Ramos (cell line): ENCODE measurements around the gene ATP2C1.

Experiments used
- in situ Hi-C: fragments of 300-500 bp; cut with MboI; formaldehyde crosslinking; loops from one replicate; pipeline ENCODE4 v1.14.3; 2022; ENCODE audit warnings: low sequenced_read_pairs; ENCODE audit not compliant: unreplicated experiment

Gene ATP2C1

GRCh38 chr3:130933801-130934345 is 40.0 kb downstream of the ATP2C1 start:
- in situ Hi-C loops: no loop called here

GRCh38 chr3:130934442-130935089 is 40.7 kb downstream of the ATP2C1 start:
- in situ Hi-C loops: no loop called here

DNA sequence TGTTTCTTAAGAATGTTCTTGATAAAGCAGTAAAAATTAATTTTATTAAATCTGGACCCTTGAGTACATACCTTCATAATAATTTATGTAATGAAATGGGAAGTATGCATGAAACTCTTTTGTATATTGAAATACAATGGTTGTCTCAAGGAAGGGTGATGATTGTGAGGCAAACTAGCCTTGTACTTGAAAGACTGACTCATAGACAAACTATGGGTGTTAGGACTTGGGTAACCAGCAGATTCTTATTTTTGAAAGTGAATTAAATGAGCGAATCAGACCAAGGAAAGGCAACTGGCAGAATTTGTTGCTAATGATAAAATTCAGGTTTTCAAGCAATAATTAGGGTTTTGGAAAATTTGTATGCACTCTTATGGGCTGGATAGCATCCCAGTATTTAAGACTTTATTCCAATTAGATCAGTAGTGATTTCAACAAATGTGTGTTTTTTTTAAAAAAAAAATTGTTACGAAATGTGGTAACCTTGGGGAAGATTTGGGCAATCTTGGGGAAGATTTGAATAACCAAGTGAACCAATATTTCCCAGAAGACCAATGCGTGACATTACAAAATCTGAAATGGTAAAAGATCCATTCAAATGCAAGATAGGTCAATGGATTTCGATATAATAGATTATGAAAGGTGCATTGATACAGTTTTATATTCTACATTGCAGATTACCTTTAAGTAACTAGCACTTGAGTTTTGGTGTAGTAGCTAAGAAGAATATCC is 42.0 kb downstream of the ATP2C1 start:
- in situ Hi-C loops: no loop called here

- in situ Hi-C loops: no loop called here
Observed at GRCh38 chr3:130939753-130940152, 45.9 kb downstream of the ATP2C1 start.

DNA sequence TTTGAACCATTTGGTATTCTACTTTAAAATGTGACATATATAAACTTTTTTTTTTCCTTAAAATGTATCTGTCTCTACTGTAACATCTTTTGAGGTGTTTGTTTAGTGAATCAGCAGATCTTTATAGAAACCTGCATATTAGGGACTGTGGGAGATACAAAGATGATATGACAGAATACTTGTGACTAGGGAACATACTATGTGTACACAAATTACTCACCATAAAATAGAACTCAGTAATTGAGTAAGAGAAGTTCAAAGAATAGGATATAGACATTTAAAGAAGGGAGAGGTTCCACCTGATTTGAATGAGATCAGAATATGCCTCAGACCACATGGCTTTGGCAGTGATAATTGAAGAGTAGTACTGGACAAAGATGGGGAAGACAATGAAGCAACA is 47.9 kb downstream of the ATP2C1 start:
- in situ Hi-C loops: no loop called here

GRCh38 chr3:130946882-130947281 is 53.0 kb downstream of the ATP2C1 start:
- in situ Hi-C loops: no loop called here

- in situ Hi-C loops: no loop called here
Observed at GRCh38 chr3:130948001-130948773, 54.3 kb downstream of the ATP2C1 start.

- in situ Hi-C loops: no loop called here
Observed at GRCh38 chr3:130948929-130949328, 55.0 kb downstream of the ATP2C1 start.

DNA sequence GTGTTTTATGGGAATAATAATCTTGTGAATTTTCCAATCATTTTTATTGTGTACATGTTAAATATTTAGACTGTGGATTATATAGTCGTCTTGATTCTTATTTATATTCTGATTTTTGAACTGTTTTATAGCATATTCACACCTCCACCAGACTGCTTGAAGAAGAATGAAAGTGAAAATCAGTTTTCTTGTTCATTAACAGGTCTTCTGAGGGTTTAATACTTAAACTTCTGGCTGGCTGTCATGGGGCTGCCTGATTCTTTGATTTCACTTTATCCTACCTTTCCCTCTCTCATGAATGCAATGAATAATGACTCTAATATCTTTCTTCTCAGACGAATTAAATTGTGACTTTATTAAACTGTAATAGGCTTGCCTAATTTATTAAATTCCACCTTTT is 56.2 kb downstream of the ATP2C1 start:
- in situ Hi-C loops: no loop called here

GRCh38 chr3:130950641-130951040 is 56.8 kb downstream of the ATP2C1 start:
- in situ Hi-C loops: no loop called here

- in situ Hi-C loops: no loop called here
Observed at GRCh38 chr3:130955481-130955880, 61.6 kb downstream of the ATP2C1 start.

GRCh38 chr3:130956281-130956680 is 62.4 kb downstream of the ATP2C1 start:
- in situ Hi-C loops: no loop called here

DNA sequence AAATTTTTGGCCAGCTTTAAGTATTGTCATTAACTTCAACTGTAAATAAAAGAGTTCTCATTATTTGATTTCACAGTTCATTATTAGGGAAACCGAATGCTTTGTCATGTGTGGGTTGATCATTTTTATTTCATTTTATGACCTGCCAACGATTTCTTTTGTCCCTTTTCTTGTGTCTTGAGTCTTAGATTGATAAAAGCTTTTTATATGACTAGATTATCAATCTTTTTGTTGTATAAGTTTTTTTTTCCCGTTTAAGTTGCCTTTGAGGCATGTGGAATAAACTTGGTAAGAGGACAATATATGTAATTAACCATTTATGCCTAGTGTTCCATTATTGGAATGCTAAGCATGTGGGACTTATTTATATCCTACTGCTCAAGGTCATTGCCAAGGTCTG is 62.8 kb downstream of the ATP2C1 start:
- in situ Hi-C loops: no loop called here

- in situ Hi-C loops: no loop called here
Observed at GRCh38 chr3:130960139-130960795, 66.4 kb downstream of the ATP2C1 start.

GRCh38 chr3:130961458-130961857 is 67.6 kb downstream of the ATP2C1 start:
- in situ Hi-C loops: no loop called here

DNA sequence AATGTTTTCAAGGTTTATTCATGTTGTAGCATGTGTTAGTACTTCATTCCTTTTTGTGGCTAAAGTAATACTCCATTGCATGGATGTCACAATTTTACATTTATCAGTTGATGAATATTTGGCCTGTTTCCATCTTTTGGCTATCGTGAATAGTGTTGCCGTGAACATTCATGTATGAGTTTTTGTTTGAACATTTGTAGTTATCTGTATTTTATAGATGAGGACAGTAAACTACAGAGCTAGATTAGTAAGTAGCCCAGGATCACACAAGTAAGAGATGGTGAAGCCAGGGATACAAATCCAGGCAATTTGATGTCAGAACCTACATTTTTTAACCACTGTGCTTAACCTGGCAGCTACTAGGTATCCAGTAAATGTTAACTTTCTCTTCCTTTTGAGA is 69.6 kb downstream of the ATP2C1 start:
- in situ Hi-C loops: no loop called here

- in situ Hi-C loops: no loop called here
Observed at GRCh38 chr3:130963878-130964277, 70.0 kb downstream of the ATP2C1 start.

DNA sequence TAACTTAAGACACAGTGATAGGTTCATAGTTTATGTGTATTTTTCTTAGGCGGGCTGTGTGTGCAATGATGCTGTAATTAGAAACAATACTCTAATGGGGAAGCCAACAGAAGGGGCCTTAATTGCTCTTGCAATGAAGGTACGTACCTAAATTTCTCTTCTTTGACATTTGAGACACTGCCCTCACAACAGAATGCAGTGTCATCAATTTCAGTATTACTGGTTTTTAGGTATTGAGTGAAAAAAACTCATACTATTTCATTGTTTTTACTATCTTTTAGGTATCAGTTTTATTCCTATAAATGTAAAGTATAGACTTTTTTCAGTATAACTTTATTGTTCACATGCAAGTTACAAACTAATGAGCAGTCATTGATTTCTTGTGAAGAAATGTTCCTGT is 73.4 kb downstream of the ATP2C1 start:
- in situ Hi-C loops: no loop called here

DNA sequence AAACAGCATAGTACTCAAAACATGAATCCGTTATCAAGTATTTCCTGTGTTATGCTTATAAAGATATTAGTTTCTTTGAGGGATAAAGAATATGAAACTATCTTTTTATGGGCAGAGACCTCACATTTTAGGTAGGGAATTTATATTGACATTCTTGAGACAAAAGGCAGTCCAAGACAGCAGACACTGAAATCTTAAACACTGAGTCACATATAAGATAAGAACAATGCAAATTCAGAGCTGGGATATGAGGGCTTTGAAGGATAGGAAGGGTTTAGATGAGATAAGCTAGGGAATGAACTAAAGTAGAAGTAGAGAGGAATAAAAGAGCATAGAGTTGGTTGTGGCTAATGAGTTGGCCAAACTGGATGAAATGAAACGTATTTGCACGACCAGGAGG is 74.3 kb downstream of the ATP2C1 start:
- in situ Hi-C loops: no loop called here

GRCh38 chr3:130969621-130970020 is 75.7 kb downstream of the ATP2C1 start:
- in situ Hi-C loops: no loop called here
